ENCODE measurements around the gene OLFM1.

DNA sequence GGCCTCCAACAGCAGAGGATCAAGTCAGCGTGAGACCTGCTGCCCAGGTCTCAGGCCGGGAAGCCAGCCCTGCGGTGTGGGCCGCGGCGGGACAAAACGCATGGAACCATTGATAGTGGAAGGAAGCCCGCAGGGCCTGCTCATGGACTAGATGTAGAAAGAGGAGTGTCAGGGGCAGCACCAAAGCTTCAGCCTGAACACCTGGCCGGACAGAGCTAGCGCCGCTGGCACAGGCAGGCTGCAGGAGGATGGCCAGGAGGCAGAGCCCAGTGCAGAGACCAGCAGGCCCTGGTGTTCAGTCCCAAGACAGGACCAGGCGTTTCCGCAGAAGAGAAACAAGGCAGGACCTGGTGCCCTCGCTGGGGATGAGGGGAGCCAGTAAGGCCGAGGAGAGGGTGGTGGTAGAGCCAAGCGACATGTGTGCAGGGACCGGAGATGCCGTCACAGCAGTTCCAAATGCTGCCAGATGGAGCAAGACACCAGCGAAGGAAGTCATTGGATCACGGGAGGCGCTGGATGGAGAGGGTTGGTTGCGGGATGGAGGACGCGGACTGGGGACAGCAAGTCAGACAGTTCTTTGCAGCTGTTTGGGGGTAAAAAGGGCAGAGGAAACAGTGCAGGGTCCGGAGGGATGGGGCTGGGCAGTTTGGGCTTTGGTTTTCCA is 42.1 kb upstream of the OLFM1 start:
- TF ChIP-seq, protein P1, sequence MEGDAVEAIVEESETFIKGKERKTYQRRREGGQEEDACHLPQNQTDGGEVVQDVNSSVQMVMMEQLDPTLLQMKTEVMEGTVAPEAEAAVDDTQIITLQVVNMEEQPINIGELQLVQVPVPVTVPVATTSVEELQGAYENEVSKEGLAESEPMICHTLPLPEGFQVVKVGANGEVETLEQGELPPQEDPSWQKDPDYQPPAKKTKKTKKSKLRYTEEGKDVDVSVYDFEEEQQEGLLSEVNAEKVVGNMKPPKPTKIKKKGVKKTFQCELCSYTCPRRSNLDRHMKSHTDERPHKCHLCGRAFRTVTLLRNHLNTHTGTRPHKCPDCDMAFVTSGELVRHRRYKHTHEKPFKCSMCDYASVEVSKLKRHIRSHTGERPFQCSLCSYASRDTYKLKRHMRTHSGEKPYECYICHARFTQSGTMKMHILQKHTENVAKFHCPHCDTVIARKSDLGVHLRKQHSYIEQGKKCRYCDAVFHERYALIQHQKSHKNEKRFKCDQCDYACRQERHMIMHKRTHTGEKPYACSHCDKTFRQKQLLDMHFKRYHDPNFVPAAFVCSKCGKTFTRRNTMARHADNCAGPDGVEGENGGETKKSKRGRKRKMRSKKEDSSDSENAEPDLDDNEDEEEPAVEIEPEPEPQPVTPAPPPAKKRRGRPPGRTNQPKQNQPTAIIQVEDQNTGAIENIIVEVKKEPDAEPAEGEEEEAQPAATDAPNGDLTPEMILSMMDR (IDR thresholded peaks at IDR 0.05) = no peak
- TF ChIP-seq EZH2 (IDR thresholded peaks at IDR 0.05; ENCODE audit: borderline replicate concordance, insufficient read depth, low read depth, low read length, poor library complexity, severe bottlenecking) = no peak
